ENCODE results near the gene PTPRT. TPM values are rescaled to one million over a fixed set of nuclear protein-coding genes. Genes with fewer than 3 reads are reported as not detected.

The PTPRT gene
- total and polyA plus RNA-seq, 2 of the 4 experiments (the other 2 are of a cell fraction), result not detected

DNA sequence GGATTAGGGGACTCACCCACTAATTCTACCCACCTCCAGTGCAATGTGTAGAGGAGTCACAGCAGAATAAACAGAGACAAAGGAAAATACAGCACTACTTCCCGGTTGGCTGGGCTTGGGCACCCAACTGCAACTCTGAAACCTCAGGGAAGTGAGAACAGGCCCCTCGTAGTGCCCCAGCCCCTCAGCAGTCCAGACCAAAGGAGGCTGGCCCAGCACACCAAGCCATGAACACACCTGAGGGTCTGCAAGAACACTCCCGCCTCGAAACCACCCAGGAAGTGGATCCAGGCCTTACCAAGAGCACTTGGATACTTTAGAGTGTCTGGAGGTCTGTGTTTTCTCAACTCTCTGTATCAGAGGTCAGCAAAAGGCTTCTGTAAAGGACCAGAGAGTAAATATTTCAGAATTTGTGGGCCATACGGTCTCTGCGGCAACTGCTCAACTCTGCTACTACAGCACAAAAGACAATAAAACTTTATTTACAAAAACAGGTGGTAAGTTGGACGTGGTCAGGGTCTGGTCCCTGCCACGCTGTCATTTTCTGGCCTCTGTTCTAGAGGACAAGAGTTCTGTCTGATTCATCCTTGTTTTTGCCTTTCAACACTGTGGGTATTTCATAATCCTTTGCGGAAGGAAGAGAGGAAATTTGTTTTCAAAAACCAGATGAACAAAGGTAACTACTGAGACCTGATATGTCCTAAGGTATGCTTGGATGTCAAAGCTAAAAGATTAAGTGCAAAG is 154.6 kb downstream of the PTPRT start:
- H3K4me2 ChIP-seq (ENCODE audit: low read depth, low read length), result no peak overlapping the region
- dilution Hi-C loops (cut with HindIII; ENCODE audit: low sequenced_read_pairs, unreplicated experiment), result no loop called here
- in situ Hi-C loops (cut with MboI; ENCODE audit: low sequenced_read_pairs), result no loop called here

More for the DNA sequence above, 154.6 kb downstream of the PTPRT start:
- Histone ChIP-seq H4K8ac (ENCODE audit: low read depth in 2 of 2, low read length in 2 of 2) (no peak overlapping the region), H3K27ac (ENCODE audit: insufficient read depth, low read length) (no peak overlapping the region), H3K9ac (ENCODE audit: low read depth, low read length) (no peak overlapping the region), H2AK5ac (ENCODE audit: low read depth, low read length) (no peak overlapping the region), H3K79me1 (ENCODE audit: low read depth in 1 of 2, low read length in 2 of 2) (no peaks in the 10 kb centered on the region), H2AK9ac (replicated peaks; ENCODE audit: low read depth, low read length, poor library complexity) (no peak overlapping the region), H2AFZ (replicated peaks; ENCODE audit: low read length, poor library complexity) (no peak overlapping the region), H3K4ac (ENCODE audit: low read depth, low read length) (no peak overlapping the region), H3K36me3 (ENCODE audit: control insufficient read depth, insufficient read depth, low read length) (no peaks in the 10 kb centered on the region), H3K56ac (ENCODE audit: extremely low read depth, insufficient read depth, low read length) (no peak overlapping the region), H3K27me3 (ENCODE audit: control insufficient read depth, insufficient read depth, low read length) (no peaks in the 10 kb centered on the region), H4K91ac (ENCODE audit: insufficient read depth, low read depth, low read length) (no peak overlapping the region), H3K4me1 (ENCODE audit: control insufficient read depth, insufficient read depth, low read length) (no peaks in the 10 kb centered on the region), H3K9me1 (ENCODE audit: insufficient read depth, low read length) (no peaks in the 10 kb centered on the region), H3K14ac (replicated peaks; ENCODE audit: low read depth, low read length) (no peak overlapping the region), H2BK15ac (ENCODE audit: low read depth, low read length) (no peak overlapping the region), H3K18ac (ENCODE audit: low read depth, low read length) (no peak overlapping the region), H4K5ac (ENCODE audit: low read depth, low read length) (no peak overlapping the region), H3K9me3 (ENCODE audit: control insufficient read depth, insufficient read depth, low read length) (peaks cover 26% of the 10 kb centered on the region), H3K4me3 (ENCODE audit: insufficient read depth, low read depth, low read length) (no peak overlapping the region), H2BK120ac (ENCODE audit: low read depth, low read length) (no peak overlapping the region), H4K20me1 (ENCODE audit: insufficient read depth, low read length) (no peaks in the 10 kb centered on the region), H3K23ac (ENCODE audit: low read depth, low read length) (no peak overlapping the region), H2BK20ac (ENCODE audit: low read depth, low read length) (no peak overlapping the region), H2BK5ac (ENCODE audit: low read depth, low read length, poor library complexity, severe bottlenecking) (no peak overlapping the region)
- CTCF ChIA-PET, result no interaction called here
- no peak for ATAC-seq (ENCODE audit: low read depth)
- DNase-seq, result no peak
- POLR2A ChIA-PET (ENCODE audit: unreplicated experiment), result no interaction called here
- WGBS, 2 experiments (ENCODE audit: extremely low coverage in 2 of 2, insufficient read length in 1 of 2), result no CpG with 5 or more reads among the region's 9 CpGs
- TF ChIP-seq RAD21 (IDR thresholded peaks at IDR 0.05; ENCODE audit: low read length), result no peak
- TF ChIP-seq RCOR1 (IDR thresholded peaks at IDR 0.05; ENCODE audit: insufficient replicate concordance, low read length), result no peak
- TF ChIP-seq MAZ (IDR thresholded peaks at IDR 0.05; ENCODE audit: borderline replicate concordance, low read depth, low read length), result no peak
- TF ChIP-seq, protein P1, sequence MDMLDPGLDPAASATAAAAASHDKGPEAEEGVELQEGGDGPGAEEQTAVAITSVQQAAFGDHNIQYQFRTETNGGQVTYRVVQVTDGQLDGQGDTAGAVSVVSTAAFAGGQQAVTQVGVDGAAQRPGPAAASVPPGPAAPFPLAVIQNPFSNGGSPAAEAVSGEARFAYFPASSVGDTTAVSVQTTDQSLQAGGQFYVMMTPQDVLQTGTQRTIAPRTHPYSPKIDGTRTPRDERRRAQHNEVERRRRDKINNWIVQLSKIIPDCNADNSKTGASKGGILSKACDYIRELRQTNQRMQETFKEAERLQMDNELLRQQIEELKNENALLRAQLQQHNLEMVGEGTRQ (IDR thresholded peaks at IDR 0.05; ENCODE audit: low read depth, low read length), result no peak
- TF ChIP-seq CEBPB (IDR thresholded peaks at IDR 0.05; ENCODE audit: low read depth, low read length), result no peak
- TF ChIP-seq, protein P2, sequence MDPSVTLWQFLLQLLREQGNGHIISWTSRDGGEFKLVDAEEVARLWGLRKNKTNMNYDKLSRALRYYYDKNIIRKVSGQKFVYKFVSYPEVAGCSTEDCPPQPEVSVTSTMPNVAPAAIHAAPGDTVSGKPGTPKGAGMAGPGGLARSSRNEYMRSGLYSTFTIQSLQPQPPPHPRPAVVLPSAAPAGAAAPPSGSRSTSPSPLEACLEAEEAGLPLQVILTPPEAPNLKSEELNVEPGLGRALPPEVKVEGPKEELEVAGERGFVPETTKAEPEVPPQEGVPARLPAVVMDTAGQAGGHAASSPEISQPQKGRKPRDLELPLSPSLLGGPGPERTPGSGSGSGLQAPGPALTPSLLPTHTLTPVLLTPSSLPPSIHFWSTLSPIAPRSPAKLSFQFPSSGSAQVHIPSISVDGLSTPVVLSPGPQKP (IDR thresholded peaks at IDR 0.05; ENCODE audit: borderline replicate concordance, low read depth, low read length), result no peak
- no peak for TF ChIP-seq SMC3 (IDR thresholded peaks at IDR 0.05; ENCODE audit: low read depth, low read length)
- no peak for TF ChIP-seq BHLHE40 (IDR thresholded peaks at IDR 0.05; ENCODE audit: low read depth, low read length)
- no peak for TF ChIP-seq CHD1 (IDR thresholded peaks at IDR 0.05; ENCODE audit: low read depth, low read length)
- no peak for TF ChIP-seq MXI1 (IDR thresholded peaks at IDR 0.05; ENCODE audit: borderline replicate concordance, low read depth, low read length)
- no peak for TF ChIP-seq RFX5 (IDR thresholded peaks at IDR 0.05; ENCODE audit: low read depth, low read length)
- no peak for TF ChIP-seq POLR2A (IDR thresholded peaks at IDR 0.05; ENCODE audit: low read depth, low read length)
- TF ChIP-seq NFE2L2 (IDR thresholded peaks at IDR 0.05; ENCODE audit: low read depth, low read length), result no peak
- no peak for TF ChIP-seq MAFK (IDR thresholded peaks at IDR 0.05; ENCODE audit: low read depth, low read length)
- no peak for TF ChIP-seq FOS (IDR thresholded peaks at IDR 0.05; ENCODE audit: low read depth, low read length)
- TF ChIP-seq, protein P3, sequence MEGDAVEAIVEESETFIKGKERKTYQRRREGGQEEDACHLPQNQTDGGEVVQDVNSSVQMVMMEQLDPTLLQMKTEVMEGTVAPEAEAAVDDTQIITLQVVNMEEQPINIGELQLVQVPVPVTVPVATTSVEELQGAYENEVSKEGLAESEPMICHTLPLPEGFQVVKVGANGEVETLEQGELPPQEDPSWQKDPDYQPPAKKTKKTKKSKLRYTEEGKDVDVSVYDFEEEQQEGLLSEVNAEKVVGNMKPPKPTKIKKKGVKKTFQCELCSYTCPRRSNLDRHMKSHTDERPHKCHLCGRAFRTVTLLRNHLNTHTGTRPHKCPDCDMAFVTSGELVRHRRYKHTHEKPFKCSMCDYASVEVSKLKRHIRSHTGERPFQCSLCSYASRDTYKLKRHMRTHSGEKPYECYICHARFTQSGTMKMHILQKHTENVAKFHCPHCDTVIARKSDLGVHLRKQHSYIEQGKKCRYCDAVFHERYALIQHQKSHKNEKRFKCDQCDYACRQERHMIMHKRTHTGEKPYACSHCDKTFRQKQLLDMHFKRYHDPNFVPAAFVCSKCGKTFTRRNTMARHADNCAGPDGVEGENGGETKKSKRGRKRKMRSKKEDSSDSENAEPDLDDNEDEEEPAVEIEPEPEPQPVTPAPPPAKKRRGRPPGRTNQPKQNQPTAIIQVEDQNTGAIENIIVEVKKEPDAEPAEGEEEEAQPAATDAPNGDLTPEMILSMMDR (conservative IDR thresholded peaks at IDR 0.05; ENCODE audit: low read depth, low read length), result no peak
- BruUV-seq (replicated peaks), result no TSS peak
- intact Hi-C loops (cut with micrococcal nuclease), result no loop called here

Data from IMR-90 (cell line).